ENCODE measurements around the gene DRICH1. TPM values are rescaled to one million over a fixed set of nuclear protein-coding genes. Genes with fewer than 3 reads are reported as not detected.
"Not testable (repeated sequence)": the region's sequence is repeated elsewhere in the genome, so short reads cannot be mapped to it uniquely, and the experiment has no call there.

DRICH1 gene
- total RNA-seq, 1 donor from 2014 or later, result 0.16 TPM

GRCh38 chr22:23574877-23575276 lies 57.2 kb downstream of the DRICH1 start:
- DNase-seq (no peak), ATAC-seq (ENCODE audit: poor library complexity) (no peak)
- intact Hi-C loops (cut with DNase I), result no loop called here

GRCh38 chr22:23574371-23574811 lies 57.7 kb downstream of the DRICH1 start:
- intact Hi-C loops (cut with DNase I), result no loop called here
- ATAC-seq (ENCODE audit: poor library complexity) (no peak), DNase-seq (no peak)

DNA sequence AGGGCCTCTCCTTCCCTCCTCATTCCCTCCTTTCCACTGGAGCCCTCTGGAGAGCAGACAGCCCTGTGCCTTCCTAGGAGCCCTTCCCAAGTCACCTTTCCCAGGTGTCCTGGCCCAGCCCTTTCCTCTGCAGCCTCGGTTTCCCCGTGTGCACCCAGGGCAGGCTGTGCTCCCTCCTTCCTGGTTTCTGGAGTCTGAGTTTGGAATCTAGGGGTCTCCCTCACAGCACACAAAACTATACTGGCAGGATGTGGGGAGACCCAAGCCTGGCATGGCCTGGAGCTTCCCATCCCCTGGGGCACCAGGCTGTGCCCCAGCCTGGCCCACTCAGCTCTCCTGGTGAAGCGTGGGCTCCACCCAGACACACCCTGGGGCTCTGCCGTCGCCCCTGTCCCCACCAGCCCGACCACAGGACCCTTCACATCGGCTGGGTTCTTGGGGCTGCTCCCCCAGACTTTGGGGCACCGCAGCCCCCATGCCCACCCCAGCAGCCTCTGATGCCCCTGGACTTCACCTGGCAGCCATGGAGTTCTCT lies 58.4 kb downstream of the DRICH1 start:
- DNase-seq; ATAC-seq (ENCODE audit: poor library complexity); intact Hi-C loops (cut with DNase I): not testable (repeated sequence)

- intact Hi-C loops (cut with DNase I); ATAC-seq (ENCODE audit: poor library complexity); DNase-seq: not testable (repeated sequence)
Observed at GRCh38 chr22:23573106-23573505, 59.0 kb downstream of the DRICH1 start.

DNA sequence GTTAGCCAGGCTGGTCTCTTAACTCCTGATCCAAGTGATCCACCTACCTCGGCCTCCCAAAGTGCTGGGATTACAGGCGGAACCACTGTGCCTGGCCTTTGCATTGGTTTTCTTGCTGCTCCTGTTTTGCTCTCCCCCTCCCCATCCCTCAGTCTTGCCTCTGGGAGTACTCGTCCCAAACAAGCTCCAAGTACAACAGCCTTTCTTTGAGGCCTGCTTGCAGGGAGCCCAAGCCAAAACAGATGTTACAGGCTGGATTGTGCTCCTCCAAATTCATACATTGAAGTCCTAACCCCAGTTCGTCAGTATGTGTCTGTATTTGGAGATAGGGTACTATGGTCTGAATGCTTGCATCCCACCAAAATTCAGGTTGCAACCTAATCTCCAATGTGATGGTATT lies 60.6 kb downstream of the DRICH1 start:
- no peak for DNase-seq
- no peak for ATAC-seq (ENCODE audit: poor library complexity)
- intact Hi-C loops (cut with DNase I), result no loop called here

DNA sequence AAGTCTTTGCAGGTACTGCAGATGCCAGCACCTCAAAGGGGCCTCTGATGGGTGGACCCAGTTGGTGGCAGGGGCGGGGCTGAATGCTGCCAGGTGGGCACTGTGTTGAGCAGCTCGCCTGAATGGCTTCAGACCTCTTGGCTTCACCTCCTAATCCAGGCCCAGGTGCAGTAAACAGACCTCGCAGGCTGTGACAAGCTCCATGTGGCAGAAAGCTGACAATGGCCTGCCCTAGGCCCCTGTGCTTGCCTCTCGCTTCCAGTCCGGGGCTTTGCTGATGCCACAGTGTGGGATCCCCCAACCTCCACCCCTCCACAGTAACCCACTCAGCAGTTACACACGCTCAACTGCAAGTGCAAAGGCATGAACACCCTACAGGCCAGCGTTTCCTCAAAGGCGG lies 61.4 kb downstream of the DRICH1 start:
- intact Hi-C loops (cut with DNase I), result no loop called here

DNA sequence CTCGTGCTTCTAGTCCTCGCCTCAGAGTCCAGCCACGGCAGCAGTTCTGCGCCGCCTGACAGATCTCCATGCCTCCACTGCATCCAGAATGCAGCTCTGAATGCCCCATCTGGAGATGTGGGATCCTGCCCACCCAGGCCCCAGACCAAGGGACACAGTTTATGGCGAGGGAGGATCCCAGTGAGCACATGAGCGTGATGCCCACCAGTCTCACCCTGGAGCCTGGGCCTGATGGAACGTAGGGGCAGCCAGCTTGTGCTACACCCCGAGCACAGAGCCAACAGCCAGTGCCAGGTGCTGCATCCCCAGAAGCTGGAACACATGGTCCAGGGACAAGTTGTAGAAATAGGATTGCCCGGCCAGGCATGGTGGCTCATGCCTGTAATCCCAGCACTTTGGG lies 62.4 kb downstream of the DRICH1 start:
- no peak for ATAC-seq (ENCODE audit: poor library complexity)
- intact Hi-C loops (cut with DNase I), result no loop called here
- no peak for DNase-seq

More for the DNA sequence above, 61.4 kb downstream of the DRICH1 start:
- ATAC-seq (ENCODE audit: poor library complexity), result no peak
- DNase-seq, result no peak

DNA sequence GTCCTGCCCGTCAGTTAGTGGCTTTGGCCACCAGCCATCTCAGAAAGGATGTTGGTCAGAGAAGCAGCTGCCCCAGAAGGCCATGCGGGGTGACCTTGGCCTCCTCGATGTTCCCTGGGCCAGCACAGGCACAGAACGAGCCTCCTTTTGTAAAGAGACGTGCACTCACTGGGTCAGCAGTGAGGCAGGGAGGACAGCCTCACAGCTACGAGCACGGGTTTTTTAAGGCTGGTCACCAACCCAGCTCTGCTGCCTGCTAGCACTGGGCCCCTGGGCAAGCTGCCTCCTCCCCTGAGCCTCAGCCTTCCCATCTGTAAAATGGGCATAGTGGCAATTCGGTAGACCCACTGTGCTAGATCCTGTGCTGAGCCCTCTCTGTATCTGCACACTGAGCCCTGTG lies 62.8 kb downstream of the DRICH1 start:
- DNase-seq (no peak), ATAC-seq (ENCODE audit: poor library complexity) (no peak)
- intact Hi-C loops (cut with DNase I), result no loop called here

GRCh38 chr22:23566705-23567475 lies 65.2 kb downstream of the DRICH1 start:
- intact Hi-C loops (cut with DNase I), result no loop called here
- ATAC-seq (ENCODE audit: poor library complexity) (no peak), DNase-seq (no peak)

GRCh38 chr22:23565915-23566704 lies 66.0 kb downstream of the DRICH1 start:
- intact Hi-C loops (cut with DNase I), result no loop called here
- DNase-seq, result no peak

GRCh38 chr22:23565305-23565914 lies 66.7 kb downstream of the DRICH1 start:
- no peak for DNase-seq
- ATAC-seq (ENCODE audit: poor library complexity), result peak; percentile 62

More at GRCh38 chr22:23565915-23566704, 66.0 kb downstream of the DRICH1 start:
- ATAC-seq (ENCODE audit: poor library complexity), result peak; percentile 27

GRCh38 chr22:23564276-23564675 lies 67.8 kb downstream of the DRICH1 start:
- intact Hi-C loops (cut with DNase I), result no loop called here
- no peak for ATAC-seq (ENCODE audit: poor library complexity)
- no peak for DNase-seq

More at GRCh38 chr22:23565305-23565914, 66.7 kb downstream of the DRICH1 start:
- intact Hi-C loops (cut with DNase I), result no loop called here

GRCh38 chr22:23563111-23563510 lies 69.0 kb downstream of the DRICH1 start:
- intact Hi-C loops (cut with DNase I), result no loop called here
- DNase-seq (no peak), ATAC-seq (ENCODE audit: poor library complexity) (no peak)

- DNase-seq (no peak), ATAC-seq (ENCODE audit: poor library complexity) (no peak)
- intact Hi-C loops (cut with DNase I), result no loop called here
Observed at GRCh38 chr22:23562186-23562585, 69.9 kb downstream of the DRICH1 start.

- DNase-seq; intact Hi-C loops (cut with DNase I); ATAC-seq (ENCODE audit: poor library complexity): not testable (repeated sequence)
Observed at GRCh38 chr22:23561025-23561510, 71.1 kb downstream of the DRICH1 start.

GRCh38 chr22:23560215-23560614 lies 71.9 kb downstream of the DRICH1 start:
- ATAC-seq (ENCODE audit: poor library complexity); intact Hi-C loops (cut with DNase I); DNase-seq: not testable (repeated sequence)

Measured in Right ventricle myocardium superior (tissue), 1 donor.